Measurements from ENCODE around the gene RPS29.
A peak's percentile ranks its signal among the peaks of the same experiment; 100 is the strongest.

The RPS29 gene

DNA sequence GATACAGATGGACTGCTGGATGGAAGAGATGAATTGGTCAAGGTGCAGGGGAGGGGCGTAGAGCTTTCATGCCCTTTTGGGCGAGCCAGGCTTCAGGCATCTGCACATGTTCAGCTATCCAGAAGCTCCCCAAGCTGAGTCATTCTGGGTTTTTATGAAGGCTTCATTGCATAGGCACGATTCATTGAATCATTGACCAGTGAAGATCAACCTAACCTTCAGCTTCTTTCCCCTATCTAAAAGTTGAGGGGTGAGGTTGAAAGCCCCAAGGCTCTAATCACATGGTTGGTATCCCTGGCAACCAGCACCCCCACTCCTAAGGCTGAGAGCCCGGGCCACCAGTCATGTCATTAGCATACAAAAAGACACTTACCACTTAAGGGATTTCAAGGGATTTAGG is 36.3 kb downstream of the RPS29 start:
- DNase-seq, result peak; percentile 90 to 94

DNA sequence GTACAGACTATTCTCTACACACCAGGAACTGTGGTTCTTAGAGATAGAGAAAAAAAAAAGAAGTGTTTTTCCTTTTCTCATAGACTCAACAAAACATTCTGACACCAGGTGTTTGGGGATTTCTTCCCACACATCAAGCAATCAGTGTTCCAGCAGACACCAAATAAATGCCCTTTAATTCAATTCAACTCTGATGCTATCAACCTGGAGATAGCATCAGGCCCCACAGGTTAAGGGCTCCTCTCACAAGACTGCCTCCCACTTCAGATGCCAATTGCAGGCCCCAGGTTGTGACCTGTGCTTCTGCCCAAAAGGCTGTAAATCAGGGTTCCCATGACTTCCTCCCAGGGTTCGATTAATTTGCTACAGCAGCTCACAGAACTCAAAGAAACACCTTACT is 36.7 kb downstream of the RPS29 start:
- DNase-seq, result peak in 1 of 2 experiments; percentile 53

DNA sequence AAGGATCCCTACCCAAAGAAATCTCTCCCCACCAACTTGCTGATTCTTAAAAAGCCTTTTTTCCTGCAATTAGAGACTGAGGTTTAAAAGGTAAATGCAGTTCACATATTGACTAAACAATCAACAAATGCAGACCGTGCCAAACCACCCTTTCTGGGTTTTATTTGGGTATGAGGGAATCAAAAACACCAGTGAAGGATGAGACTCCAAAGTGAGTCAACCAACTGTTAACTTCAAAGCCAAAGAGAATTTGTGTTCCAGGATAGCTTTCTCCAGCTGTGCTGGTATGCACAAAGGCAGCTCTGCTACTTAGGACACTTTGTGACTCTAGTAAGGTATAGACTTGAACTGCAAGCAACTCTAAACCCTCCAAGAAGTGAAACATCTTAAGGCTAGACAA is 39.4 kb downstream of the RPS29 start:
- DNase-seq, result no peak

DNA sequence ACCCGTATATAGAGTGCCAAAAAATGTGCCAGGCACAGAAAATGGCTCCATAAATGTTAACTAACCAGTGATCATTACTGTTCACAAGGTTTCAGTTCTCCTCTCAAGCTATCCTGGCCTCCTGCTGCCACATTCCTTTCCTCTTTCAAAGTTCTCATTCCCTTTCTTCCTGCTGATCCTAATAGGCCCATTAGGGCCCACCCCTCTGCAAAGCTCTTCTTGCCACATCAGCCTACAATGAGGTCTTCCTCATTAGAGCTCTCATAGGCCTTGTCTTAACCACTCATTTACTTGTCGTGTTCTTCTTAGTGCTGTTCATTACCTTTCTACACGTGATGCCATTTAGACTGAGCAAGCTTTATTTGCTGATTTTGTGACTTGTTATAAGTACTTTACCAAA is 40.5 kb downstream of the RPS29 start:
- no peak for DNase-seq

DNA sequence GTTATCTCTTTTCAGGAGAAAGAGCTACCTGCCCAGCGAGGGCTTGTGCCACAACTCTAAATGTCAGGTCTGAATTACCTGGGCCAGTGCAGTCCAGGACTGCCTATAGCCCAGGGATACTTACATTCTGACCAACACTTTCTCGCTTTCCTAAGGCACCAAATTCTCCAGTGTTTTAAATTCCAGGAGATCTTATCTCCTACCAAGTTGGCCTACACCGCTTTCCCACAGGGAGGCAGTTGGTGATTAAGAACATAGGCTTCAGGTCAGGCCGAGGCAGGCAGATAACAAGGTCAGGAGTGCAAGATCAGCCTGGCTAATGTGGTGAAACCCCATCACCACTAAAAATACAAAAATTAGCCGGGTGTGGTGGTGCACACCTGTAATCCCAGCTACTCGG is 41.1 kb downstream of the RPS29 start:
- DNase-seq, result no peak

DNA sequence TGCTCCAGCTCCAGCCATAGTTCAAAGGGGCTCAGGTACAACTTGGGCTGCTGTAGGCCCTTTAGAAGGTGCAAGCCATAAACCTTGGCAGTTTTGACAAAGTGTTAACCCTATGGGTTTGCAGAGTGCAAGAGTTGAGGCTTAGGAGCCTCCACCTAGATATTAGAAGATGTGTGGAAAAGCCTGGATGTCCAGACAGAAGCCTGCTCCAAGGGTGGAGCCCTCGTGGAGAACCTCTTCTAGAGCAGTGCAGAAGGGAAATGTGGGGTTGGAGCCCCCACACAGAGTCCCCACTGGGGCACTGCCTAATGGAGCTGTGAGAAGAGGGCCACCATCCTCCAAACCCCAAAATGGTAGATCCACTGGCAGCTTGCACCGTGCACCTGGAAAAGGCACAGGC is 45.1 kb downstream of the RPS29 start:
- no peak for DNase-seq

DNA sequence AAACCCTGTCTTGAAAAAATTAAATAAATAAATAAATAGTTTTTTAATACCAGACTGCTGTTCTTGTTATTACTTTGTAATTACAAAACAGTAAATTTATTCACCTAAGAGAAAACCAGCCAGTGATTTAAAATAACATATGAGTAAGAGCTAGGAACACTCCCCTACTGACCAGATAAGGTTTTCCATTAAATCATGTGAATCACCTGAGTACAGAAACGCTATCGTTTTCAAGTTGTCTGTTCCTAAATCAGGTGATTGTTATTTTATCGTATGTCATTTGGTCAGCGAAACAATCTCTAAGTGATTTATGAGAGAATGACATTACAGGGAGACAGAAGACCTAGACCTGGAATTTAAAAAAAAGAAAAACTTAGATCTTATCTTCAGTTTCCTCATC is 47.3 kb downstream of the RPS29 start:
- no peak for DNase-seq
